CD4-positive, alpha-beta memory T cell (primary cell): ENCODE results near the gene RPTN. TPM values are rescaled to one million over a fixed set of nuclear protein-coding genes. Genes with fewer than 3 reads are reported as not detected.
A peak's percentile ranks its signal among the peaks of the same experiment; 100 is the strongest.
"Not testable (repeated sequence)": the region's sequence is repeated elsewhere in the genome, so short reads cannot be mapped to it uniquely, and the experiment has no call there.

Experiments
- CTCF ChIA-PET: fragments of 350-600 bp; sonication (Branson Sonifier 250); formaldehyde crosslinking; loops from one replicate; lab custom pipeline; 2021; ENCODE audit warnings: inconsistent platforms; ENCODE audit not compliant: partially characterized antibody; lab: Charles Lee
- POLR2A ChIA-PET: fragments of 350-600 bp; sonication (Branson Sonifier 250); formaldehyde crosslinking; loops from one replicate; lab custom pipeline; 2021; ENCODE audit not compliant: partially characterized antibody; lab: Charles Lee
- DNase-seq, 5 donors: peaks; one replicate each; pipeline versions ENCODE4 v3.0.0 to v3.0.0-alpha.2; 2020 to 2022; ENCODE audit warnings: mixed read lengths in 1 of 5
- H3K27ac ChIP-seq: one replicate; pipeline ENCODE4 v1.7.0; 2013; ENCODE audit warnings: low read depth, low read length
- H3K27me3 ChIP-seq: 2 replicates; pipeline ENCODE4 v1.7.0; 2013; ENCODE audit warnings: mild to moderate bottlenecking, low read length, moderate library complexity; ENCODE audit not compliant: insufficient read depth
- H3K36me3 ChIP-seq: 2 replicates; pipeline ENCODE4 v1.7.0; 2013; ENCODE audit warnings: mild to moderate bottlenecking, low read length, moderate library complexity; ENCODE audit not compliant: insufficient read depth
- H3K4me1 ChIP-seq: 2 replicates; pipeline ENCODE4 v1.7.0; 2013; ENCODE audit warnings: mild to moderate bottlenecking, low read length, moderate library complexity; ENCODE audit not compliant: insufficient read depth
- H3K4me3 ChIP-seq, 2 donors: one replicate each; pipeline ENCODE4 v1.7.0; 2013; ENCODE audit warnings: low read length in 2 of 2, mild to moderate bottlenecking in 1 of 2
- H3K9me3 ChIP-seq, 2 donors: one replicate each; pipeline ENCODE4 v1.7.0; 2013; ENCODE audit warnings: low read length in 2 of 2, control low read depth in 1 of 2; ENCODE audit not compliant: control insufficient read depth in 1 of 2
- H3K27ac Mint-ChIP-seq, 7 donors: one replicate each; pipeline ENCODE4 v1.8.0; 2020 to 2021; ENCODE audit warnings: mixed read lengths in 7 of 7, mild to moderate bottlenecking in 6 of 7, inconsistent platforms in 3 of 7, moderate library complexity in 3 of 7
- H3K27me3 Mint-ChIP-seq, 2 donors: one replicate each; pipeline ENCODE4 v1.8.0; 2020 to 2021; ENCODE audit warnings: mixed read lengths in 2 of 2
- H3K36me3 Mint-ChIP-seq, 2 donors: one replicate each; pipeline ENCODE4 v1.8.0; 2020 to 2021; ENCODE audit warnings: mixed read lengths in 2 of 2, inconsistent platforms in 1 of 2, mild to moderate bottlenecking in 1 of 2
- H3K4me1 Mint-ChIP-seq, 4 donors: one replicate each; pipeline ENCODE4 v1.8.0; 2020 to 2021; ENCODE audit warnings: mixed read lengths in 4 of 4, mild to moderate bottlenecking in 1 of 4
- H3K4me3 Mint-ChIP-seq, 8 donors: one replicate each; pipeline ENCODE4 v1.8.0; 2020 to 2021; ENCODE audit warnings: mixed read lengths in 8 of 8, mild to moderate bottlenecking in 7 of 8, moderate library complexity in 6 of 8, inconsistent platforms in 3 of 8
- H3K9me3 Mint-ChIP-seq, 8 donors: one replicate each; pipeline ENCODE4 v1.8.0; 2020 to 2021; ENCODE audit warnings: mixed read lengths in 8 of 8, mild to moderate bottlenecking in 5 of 8, inconsistent platforms in 3 of 8, moderate library complexity in 1 of 8
- intact Hi-C: fragments of 100-400 bp; cut with micrococcal nuclease; formaldehyde crosslinking; loops from one replicate; pipeline ENCODE4 v1.15.1; 2023
- polyA plus RNA-seq, 2 donors: library from polyadenylated mRNA; unstranded; fragments of 300-500 nt; fragmentation: Illumina TruSeq; gene quantifications; one replicate each; pipeline ENCODE4 v1.2.3, GENCODE V29; 2021
- total RNA-seq, 2 experiments: library from RNA; stranded (reverse); gene quantifications; one replicate each; pipeline ENCODE4 v1.2.3, GENCODE V29; 2021

Gene RPTN
- total and polyA plus RNA-seq, 4 experiments from 2014 or later, result not detected

GRCh38 chr1:152148981-152149380 is 10.0 kb downstream of the RPTN start:
- Histone ChIP-seq H3K27ac (no peak overlapping the region), H3K36me3 (no peaks in the 10 kb centered on the region), H3K4me1 (no peaks in the 10 kb centered on the region), H3K27me3 (no peaks in the 10 kb centered on the region), H3K4me3 (no peak overlapping the region), H3K9me3 (peaks cover 0 to 7% of the 10 kb centered on the region in 2 donors)
- H3K4me1 Mint-ChIP-seq, result peaks cover 2 to 10% (median 3%) of the 10 kb centered on the region in 4 donors
- H3K27me3 Mint-ChIP-seq, result peaks cover 9 to 11% of the 10 kb centered on the region in 2 donors
- no peak overlapping the region for H3K4me3 Mint-ChIP-seq
- POLR2A ChIA-PET, result no interaction called here
- CTCF ChIA-PET, result interaction anchor here (0.9 to 2.4 kb wide), 4 partner anchors 34 to 311 kb away, joined by 3 to 9 read pairs (median 4); no protein-coding TSS in a partner anchor
- intact Hi-C loops, result no loop called here
- no peak overlapping the region for H3K27ac Mint-ChIP-seq
- peaks cover 0 to 5% of the 10 kb centered on the region in 2 donors for H3K36me3 Mint-ChIP-seq
- no peak for DNase-seq
- peaks cover 0 to 30% (median 20%) of the 10 kb centered on the region in 8 donors for H3K9me3 Mint-ChIP-seq

- Mint-ChIP-seq H3K27ac (no peak overlapping the region), H3K4me1 (peaks cover 0 to 6% (median 0%) of the 10 kb centered on the region in 4 donors), H3K9me3 (peaks cover 0 to 30% (median 20%) of the 10 kb centered on the region in 8 donors), H3K4me3 (no peak overlapping the region), H3K27me3 (peaks cover 13 to 18% of the 10 kb centered on the region in 2 donors), H3K36me3 (peaks cover 0 to 5% of the 10 kb centered on the region in 2 donors)
- H3K36me3 ChIP-seq, result no peaks in the 10 kb centered on the region
- H3K27me3 ChIP-seq, result no peaks in the 10 kb centered on the region
- CTCF ChIA-PET, result no interaction called here
- POLR2A ChIA-PET, result no interaction called here
- intact Hi-C loops, result no loop called here
- peaks cover 0 to 7% of the 10 kb centered on the region in 2 donors for H3K9me3 ChIP-seq
- H3K27ac ChIP-seq, result no peak overlapping the region
- no peak for DNase-seq
- H3K4me3 ChIP-seq, result no peak overlapping the region
- no peaks in the 10 kb centered on the region for H3K4me1 ChIP-seq
Observed at GRCh38 chr1:152148051-152148450, 11.0 kb downstream of the RPTN start.

GRCh38 chr1:152145769-152146168 is 13.3 kb downstream of the RPTN start:
- no peaks in the 10 kb centered on the region for H3K4me1 Mint-ChIP-seq
- H3K9me3 ChIP-seq, result peaks cover 0 to 7% of the 10 kb centered on the region in 2 donors
- no peaks in the 10 kb centered on the region for H3K4me1 ChIP-seq
- no peaks in the 10 kb centered on the region for H3K27me3 ChIP-seq
- no peak overlapping the region for H3K4me3 ChIP-seq
- H3K27me3 Mint-ChIP-seq, result peaks cover 19 to 27% of the 10 kb centered on the region in 2 donors
- no peak overlapping the region for H3K27ac Mint-ChIP-seq
- ChIA-PET CTCF (interaction anchor here (1.7 kb wide), 1 partner anchor 40 kb away, joined by 3 read pairs; no protein-coding TSS in a partner anchor), POLR2A (interaction anchor here (0.5 kb wide), 1 partner anchor 922 kb away, joined by 4 read pairs; no protein-coding TSS in a partner anchor)
- no peak overlapping the region for H3K27ac ChIP-seq
- DNase-seq, result no peak
- H3K36me3 Mint-ChIP-seq, result peaks cover 0 to 5% of the 10 kb centered on the region in 2 donors
- intact Hi-C loops, result no loop called here
- peaks cover 0 to 30% (median 20%) of the 10 kb centered on the region in 8 donors for H3K9me3 Mint-ChIP-seq
- H3K36me3 ChIP-seq, result no peaks in the 10 kb centered on the region
- H3K4me3 Mint-ChIP-seq, result no peak overlapping the region

- H3K27me3 Mint-ChIP-seq, result peaks cover 23 to 32% of the 10 kb centered on the region in 2 donors
- CTCF ChIA-PET, intact Hi-C loops: not testable (repeated sequence)
Observed at GRCh38 chr1:152144674-152145183, 14.3 kb downstream of the RPTN start.

DNA sequence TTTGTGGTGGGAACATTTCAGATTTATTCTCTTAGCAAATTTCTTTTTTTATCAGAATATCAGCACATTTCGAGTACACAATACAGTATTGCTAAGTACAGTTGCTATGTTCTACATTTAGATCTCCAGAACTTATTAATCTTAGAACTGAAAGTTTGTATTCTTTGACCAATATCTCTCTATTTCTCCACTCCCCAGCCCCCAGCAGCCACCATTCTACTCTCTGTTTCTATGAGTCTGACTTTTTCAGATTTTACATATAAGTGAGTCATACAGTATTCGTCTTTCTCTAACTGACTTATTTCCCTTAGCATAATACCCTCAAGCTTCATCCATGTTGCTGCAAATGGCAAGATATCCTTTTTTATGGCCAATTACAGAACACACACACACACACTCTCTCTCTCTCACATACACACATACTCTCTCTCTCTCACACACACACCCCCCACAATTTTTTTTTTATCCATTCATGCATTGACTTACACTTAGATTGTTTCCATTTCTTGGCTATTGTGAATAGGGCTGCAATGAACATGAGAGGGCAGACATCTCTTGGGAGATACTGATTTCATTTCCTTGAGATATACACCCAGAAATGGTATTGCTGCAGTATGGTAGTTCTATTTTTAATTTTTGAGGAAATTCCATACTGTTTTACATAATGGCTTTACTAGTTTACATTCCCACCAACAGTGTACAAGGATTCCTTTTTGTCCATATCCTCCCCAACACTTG is 15.7 kb downstream of the RPTN start:
- Histone ChIP-seq H3K36me3 (no peaks in the 10 kb centered on the region), H3K9me3 (peaks cover 0 to 7% of the 10 kb centered on the region in 2 donors), H3K4me3 (no peak overlapping the region), H3K27ac (no peak overlapping the region), H3K27me3 (no peaks in the 10 kb centered on the region), H3K4me1 (no peaks in the 10 kb centered on the region)
- DNase-seq, result no peak
- ChIA-PET CTCF (no interaction called here), POLR2A (no interaction called here)
- Mint-ChIP-seq H3K4me1 (no peaks in the 10 kb centered on the region), H3K36me3 (peaks cover 0 to 3% of the 10 kb centered on the region in 2 donors), H3K27ac (no peak overlapping the region), H3K4me3 (no peak overlapping the region), H3K9me3 (peaks cover 0 to 25% (median 14%) of the 10 kb centered on the region in 8 donors), H3K27me3 (peaks cover 29 to 34% of the 10 kb centered on the region in 2 donors)
- intact Hi-C loops, result no loop called here

More at GRCh38 chr1:152144674-152145183, 14.3 kb downstream of the RPTN start:
- H3K9me3 ChIP-seq, H3K4me1 Mint-ChIP-seq, POLR2A ChIA-PET, H3K27ac Mint-ChIP-seq, H3K36me3 Mint-ChIP-seq, H3K4me3 Mint-ChIP-seq, H3K36me3 ChIP-seq, H3K27ac ChIP-seq, H3K4me3 ChIP-seq, H3K4me1 ChIP-seq, H3K27me3 ChIP-seq: not testable (repeated sequence)
- peak in 1 of 5 donors; percentile 37 for DNase-seq
- H3K9me3 Mint-ChIP-seq, result peaks cover 0 to 31% (median 20%) of the 10 kb centered on the region in 8 donors

- peaks cover 0 to 1% of the 10 kb centered on the region in 2 donors for H3K36me3 Mint-ChIP-seq
- Histone ChIP-seq H3K9me3 (no peaks in the 10 kb centered on the region), H3K36me3 (no peaks in the 10 kb centered on the region), H3K4me3 (no peak overlapping the region), H3K27me3 (no peaks in the 10 kb centered on the region), H3K4me1 (no peaks in the 10 kb centered on the region), H3K27ac (no peak overlapping the region)
- H3K4me3 Mint-ChIP-seq, result no peak overlapping the region
- intact Hi-C loops, result no loop called here
- POLR2A ChIA-PET, result no interaction called here
- peaks cover 0 to 19% (median 9%) of the 10 kb centered on the region in 8 donors for H3K9me3 Mint-ChIP-seq
- CTCF ChIA-PET, result interaction anchor here (0.7 to 1.8 kb wide), 4 partner anchors 32 to 316 kb away, joined by 3 to 9 read pairs (median 4); no protein-coding TSS in a partner anchor
- no peaks in the 10 kb centered on the region for H3K4me1 Mint-ChIP-seq
- peaks cover 32 to 34% of the 10 kb centered on the region in 2 donors for H3K27me3 Mint-ChIP-seq
- DNase-seq, result no peak
- no peak overlapping the region for H3K27ac Mint-ChIP-seq
Observed at GRCh38 chr1:152141971-152142584, 16.9 kb downstream of the RPTN start.

GRCh38 chr1:152137215-152137614 is 21.8 kb downstream of the RPTN start:
- intact Hi-C loops, result no loop called here
- H3K4me1 ChIP-seq, result no peaks in the 10 kb centered on the region
- Mint-ChIP-seq H3K4me1 (no peaks in the 10 kb centered on the region), H3K9me3 (peaks cover 0 to 28% (median 14%) of the 10 kb centered on the region in 8 donors), H3K27ac (no peak overlapping the region), H3K4me3 (no peak overlapping the region), H3K27me3 (peaks cover 21 to 29% of the 10 kb centered on the region in 2 donors), H3K36me3 (no peaks in the 10 kb centered on the region)
- no peak overlapping the region for H3K27ac ChIP-seq
- no peaks in the 10 kb centered on the region for H3K36me3 ChIP-seq
- H3K27me3 ChIP-seq, result no peaks in the 10 kb centered on the region
- CTCF ChIA-PET, result interaction anchor here (1.0 to 2.1 kb wide), 2 partner anchors 49 to 321 kb away, joined by 3 to 7 read pairs; no protein-coding TSS in a partner anchor
- no peak for DNase-seq
- no peak overlapping the region for H3K4me3 ChIP-seq
- POLR2A ChIA-PET, result no interaction called here
- H3K9me3 ChIP-seq, result no peaks in the 10 kb centered on the region
